GM12864 (cell line): ENCODE data around the gene ATP8A2.

Experiments
- DNase-seq: peaks from one replicate; pipeline ENCODE4 v3.0.0-alpha.2; 2011; ENCODE audit warnings: low read depth
- H3K4me3 ChIP-seq: 2 replicates; pipeline ENCODE4 v1.5.1; 2011; ENCODE audit warnings: mild to moderate bottlenecking, low read depth, low read length, control low read depth
- CTCF ChIP-seq: IDR thresholded peaks from 2 replicates; pipeline ENCODE4 v1.5.1; 2011; ENCODE audit warnings: low read depth, mild to moderate bottlenecking, moderate library complexity, low read length, control low read depth, inconsistent platforms; ENCODE audit errors: missing control alignments

The ATP8A2 gene

GRCh38 chr13:25619897-25620296 lies 248.1 kb downstream of the ATP8A2 start:
- H3K4me3 ChIP-seq = no peak overlapping the region
- no peak for TF ChIP-seq CTCF
- DNase-seq = no peak

DNA sequence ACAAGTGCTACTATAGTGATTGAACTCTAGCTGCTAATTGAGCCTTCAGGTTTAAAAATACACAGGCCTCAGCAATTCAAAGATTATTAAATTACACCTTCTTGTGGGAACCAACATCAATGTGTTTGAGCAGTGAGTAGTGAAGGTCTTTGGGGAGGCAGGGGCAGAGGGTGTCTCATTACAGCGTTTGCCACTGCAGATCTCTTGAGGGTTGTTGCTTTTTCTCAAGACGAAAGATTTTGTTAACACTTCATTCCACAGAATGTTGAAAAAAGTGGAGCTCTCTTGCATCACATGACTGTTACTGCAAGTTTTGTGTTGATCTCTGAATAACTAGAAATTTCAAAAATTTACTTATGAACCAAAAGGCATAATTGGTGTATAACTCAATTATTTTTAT lies 253.6 kb downstream of the ATP8A2 start:
- no peak for TF ChIP-seq CTCF

GRCh38 chr13:25630329-25630900 lies 258.6 kb downstream of the ATP8A2 start:
- no peak for DNase-seq
- H3K4me3 ChIP-seq = no peak overlapping the region
- no peak for TF ChIP-seq CTCF

More for the DNA sequence above, 253.6 kb downstream of the ATP8A2 start:
- no peak for DNase-seq
- no peak overlapping the region for H3K4me3 ChIP-seq

DNA sequence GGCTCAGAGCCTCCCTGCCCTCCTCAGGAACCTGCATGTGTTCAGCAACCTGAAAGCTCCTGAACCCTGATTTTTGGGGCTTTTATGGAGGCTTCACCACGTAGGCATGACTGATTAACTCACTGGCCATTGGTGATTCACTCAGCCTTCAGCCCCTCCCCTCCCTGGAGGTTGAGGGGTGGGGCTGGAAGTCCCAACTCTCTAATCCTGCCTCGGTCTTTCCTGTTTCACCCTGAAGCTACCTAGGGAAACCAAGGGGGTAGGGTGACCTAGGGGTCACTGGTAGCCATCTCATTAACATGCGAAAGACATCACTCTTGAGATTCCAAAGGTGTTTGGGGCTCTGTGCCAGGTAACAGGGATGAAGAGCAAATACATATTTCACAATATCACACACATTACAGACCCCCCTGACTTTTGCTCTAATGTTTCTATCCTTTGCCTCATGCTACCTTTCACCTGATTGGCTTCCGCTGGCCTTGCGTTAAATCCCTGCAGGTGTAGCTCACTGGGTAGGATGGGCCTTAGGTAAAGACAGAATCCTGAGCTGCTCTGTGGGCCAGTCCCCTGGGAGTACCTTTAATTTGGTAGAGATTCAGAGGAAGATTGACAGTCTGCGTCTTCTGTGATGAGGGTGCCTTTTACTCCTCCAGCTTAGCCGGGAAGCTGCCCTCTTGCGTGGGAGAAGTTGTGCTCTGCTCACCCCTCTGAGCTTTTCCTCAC lies 260.6 kb downstream of the ATP8A2 start:
- no peak for DNase-seq
- H3K4me3 ChIP-seq = no peak overlapping the region

GRCh38 chr13:25633093-25633492 lies 261.3 kb downstream of the ATP8A2 start:
- no peak for TF ChIP-seq CTCF
- DNase-seq = no peak
- no peak overlapping the region for H3K4me3 ChIP-seq

More for the DNA sequence above, 260.6 kb downstream of the ATP8A2 start:
- TF ChIP-seq CTCF = no peak

- no peak overlapping the region for H3K4me3 ChIP-seq
- TF ChIP-seq CTCF = no peak
- DNase-seq = no peak
Measured at GRCh38 chr13:25645681-25646080, 273.9 kb downstream of the ATP8A2 start.
